Cardiac muscle cell (in vitro differentiated cells and primary cell): ENCODE results near the gene SPATA31E1. TPM values are rescaled to one million over a fixed set of nuclear protein-coding genes. Genes with fewer than 3 reads are reported as not detected.
"Not testable (repeated sequence)": the region's sequence is repeated elsewhere in the genome, so short reads cannot be mapped to it uniquely, and the experiment has no call there.

ENCODE experiments used
- DNase-seq, 2 donors: peaks; one replicate each; pipeline versions ENCODE4 v3.0.0 to v3.0.0-alpha.2; 2010 to 2017; ENCODE audit warnings: low read depth in 1 of 2, low spot score in 1 of 2
- H3K27ac ChIP-seq: fragments of 200-600 bp; sonication (generic); 2 replicates; pipeline ENCODE4 v1.5.1; 2016
- H3K27me3 ChIP-seq: fragments of 200-600 bp; sonication (generic); 2 replicates; pipeline ENCODE4 v1.6.0; 2016; ENCODE audit warnings: control low read depth
- H3K36me3 ChIP-seq: fragments of 200-600 bp; sonication (generic); 2 replicates; pipeline ENCODE4 v1.5.1; 2016; ENCODE audit warnings: control low read depth
- H3K4me1 ChIP-seq: fragments of 200-600 bp; sonication (generic); 2 replicates; pipeline ENCODE4 v1.8.1; 2017; ENCODE audit warnings: low read depth, mild to moderate bottlenecking, mixed run types
- H3K4me3 ChIP-seq: fragments of 200-600 bp; sonication (generic); 2 replicates; pipeline ENCODE4 v1.5.1; 2016; ENCODE audit warnings: mild to moderate bottlenecking
- H3K9me3 ChIP-seq: fragments of 200-600 bp; sonication (generic); 2 replicates; pipeline ENCODE4 v1.5.1; 2017; ENCODE audit warnings: low read depth, mild to moderate bottlenecking, control low read depth
- CTCF ChIP-seq: IDR thresholded peaks from 2 replicates; pipeline ENCODE4 v1.5.1; 2012; ENCODE audit warnings: low read depth, mild to moderate bottlenecking, low read length
- polyA plus RNA-seq: library from polyadenylated mRNA; unstranded; fragments of >200 nt; fragmentation: Nextera tagmentation; extraction: Ambion mirVana; gene quantifications from 2 replicates; pipeline ENCODE4 v1.2.1, GENCODE V29; 2016
- total RNA-seq: library from RNA; depleted of rRNA; stranded (reverse); fragments of >200 nt; gene quantifications from 2 replicates; pipeline ENCODE4 v1.2.3, GENCODE V29; 2016

Gene SPATA31E1
- total and polyA plus RNA-seq, 2 experiments from 2014 or later = not detected

DNA sequence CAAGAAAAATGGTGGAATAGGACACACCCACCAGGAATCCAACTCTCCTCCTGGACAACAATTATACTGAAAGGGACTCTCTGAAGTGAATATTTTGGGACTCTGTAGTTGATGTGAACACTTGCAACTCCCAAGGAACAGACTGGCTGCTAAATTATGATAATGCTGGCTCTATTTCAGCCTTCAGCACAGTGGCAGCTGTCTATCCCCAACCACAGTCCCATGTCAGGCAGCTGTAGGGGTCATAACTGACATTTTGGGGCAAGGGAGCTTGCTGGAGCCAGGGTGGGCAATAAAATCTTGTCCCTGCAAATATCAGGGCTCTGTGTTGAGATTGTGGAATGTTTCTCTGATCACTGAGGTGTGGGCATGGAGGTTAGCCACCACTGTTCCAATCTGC, 14.2 kb downstream of the SPATA31E1 start:
- H3K4me1 ChIP-seq = no peaks in the 10 kb centered on the region
- no peaks in the 10 kb centered on the region for H3K27me3 ChIP-seq
- no peaks in the 10 kb centered on the region for H3K9me3 ChIP-seq
- H3K4me3 ChIP-seq = no peak overlapping the region
- no peak for TF ChIP-seq CTCF
- H3K27ac ChIP-seq = no peak overlapping the region
- no peak for DNase-seq
- H3K36me3 ChIP-seq = no peaks in the 10 kb centered on the region

DNA sequence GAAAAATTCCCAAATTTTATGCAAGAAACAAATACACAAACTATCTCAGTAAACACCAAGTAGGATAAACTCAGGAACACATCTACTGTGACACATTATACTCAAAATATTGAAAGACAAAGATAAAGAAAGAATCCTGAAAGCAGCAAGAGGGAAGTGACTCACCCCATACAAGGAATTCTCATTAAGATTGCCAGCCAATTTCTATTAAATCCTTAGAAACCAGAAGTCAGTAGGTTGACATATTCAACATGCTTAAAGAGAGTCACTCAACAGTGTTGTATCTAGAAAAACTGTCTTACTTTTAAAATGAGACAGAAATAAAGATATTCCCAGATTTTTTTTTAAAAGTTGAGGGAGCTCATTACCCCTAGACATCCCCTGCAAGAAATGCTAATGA, 15.5 kb downstream of the SPATA31E1 start:
- Histone ChIP-seq H3K4me1 (no peaks in the 10 kb centered on the region), H3K27me3 (no peaks in the 10 kb centered on the region), H3K36me3 (no peaks in the 10 kb centered on the region), H3K4me3 (no peak overlapping the region), H3K27ac (no peak overlapping the region), H3K9me3 (no peaks in the 10 kb centered on the region)
- TF ChIP-seq CTCF = no peak
- DNase-seq = peak in 1 of 2 donors; percentile 49

- not testable (repeated sequence) for H3K27ac ChIP-seq, H3K4me3 ChIP-seq, H3K36me3 ChIP-seq, DNase-seq, H3K9me3 ChIP-seq, H3K4me1 ChIP-seq, H3K27me3 ChIP-seq
Measured at GRCh38 chr9:87902371-87902770, 19.7 kb downstream of the SPATA31E1 start.

DNA sequence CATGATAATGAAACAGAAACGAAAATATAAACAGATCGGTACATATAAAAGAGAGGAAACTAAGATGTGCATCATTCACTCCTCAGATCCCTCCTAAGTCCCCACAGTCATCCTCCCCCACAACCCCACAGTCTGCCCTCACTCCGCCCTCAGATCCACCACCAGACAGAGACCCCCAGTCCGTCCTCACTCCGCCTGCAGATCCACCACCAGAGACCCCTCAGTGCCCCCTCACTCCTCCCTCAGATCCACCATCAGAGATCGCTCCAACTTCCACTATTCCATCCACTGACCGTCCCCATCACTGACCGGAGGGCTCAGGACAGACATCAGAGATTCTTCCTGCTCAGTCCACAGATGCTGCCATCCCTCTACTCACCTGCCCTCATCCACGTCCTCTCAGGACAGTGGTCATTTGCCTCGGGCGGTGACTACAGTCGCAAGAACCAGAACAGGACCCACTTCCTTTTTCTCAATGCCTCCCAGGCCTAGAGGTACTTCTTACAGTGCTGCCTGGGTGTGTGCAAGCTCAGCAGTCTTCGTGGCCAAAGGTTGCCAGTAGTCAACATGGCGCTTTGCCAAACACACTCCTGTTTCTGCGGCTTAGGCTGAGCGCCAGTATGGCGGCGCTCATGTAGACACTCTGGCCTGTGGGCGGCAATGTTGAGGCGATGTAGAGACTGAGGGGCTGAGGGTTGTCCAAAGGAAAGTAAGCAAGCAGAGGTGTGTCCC, 26.8 kb downstream of the SPATA31E1 start:
- Histone ChIP-seq H3K9me3 (no peaks in the 10 kb centered on the region), H3K4me1 (no peaks in the 10 kb centered on the region), H3K4me3 (no peak overlapping the region), H3K27me3 (no peaks in the 10 kb centered on the region), H3K36me3 (no peaks in the 10 kb centered on the region), H3K27ac (no peak overlapping the region)
- DNase-seq = no peak
- TF ChIP-seq CTCF = no peak

DNA sequence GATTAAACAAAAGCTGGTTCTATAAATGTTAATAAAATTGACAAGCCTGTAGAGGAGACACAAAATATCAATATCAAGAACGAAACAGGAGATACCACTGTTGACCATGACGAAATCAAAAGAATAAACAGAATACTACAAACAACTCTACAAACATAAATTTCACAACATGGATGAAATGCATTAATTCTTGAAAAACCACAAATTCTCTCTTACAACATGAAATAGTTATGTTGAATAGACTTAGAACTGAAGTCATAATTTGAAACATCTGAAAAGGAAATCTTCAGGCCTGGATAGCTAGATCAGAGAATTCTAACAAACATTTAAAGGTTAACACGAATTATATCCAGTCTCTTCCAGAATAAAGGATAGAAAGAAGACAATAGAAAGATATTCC, 28.1 kb downstream of the SPATA31E1 start:
- H3K4me3 ChIP-seq = no peak overlapping the region
- no peak overlapping the region for H3K27ac ChIP-seq
- no peak for DNase-seq
- H3K36me3 ChIP-seq = no peaks in the 10 kb centered on the region
- H3K4me1 ChIP-seq = no peaks in the 10 kb centered on the region
- no peak for TF ChIP-seq CTCF
- H3K9me3 ChIP-seq = no peaks in the 10 kb centered on the region
- H3K27me3 ChIP-seq = no peaks in the 10 kb centered on the region

DNA sequence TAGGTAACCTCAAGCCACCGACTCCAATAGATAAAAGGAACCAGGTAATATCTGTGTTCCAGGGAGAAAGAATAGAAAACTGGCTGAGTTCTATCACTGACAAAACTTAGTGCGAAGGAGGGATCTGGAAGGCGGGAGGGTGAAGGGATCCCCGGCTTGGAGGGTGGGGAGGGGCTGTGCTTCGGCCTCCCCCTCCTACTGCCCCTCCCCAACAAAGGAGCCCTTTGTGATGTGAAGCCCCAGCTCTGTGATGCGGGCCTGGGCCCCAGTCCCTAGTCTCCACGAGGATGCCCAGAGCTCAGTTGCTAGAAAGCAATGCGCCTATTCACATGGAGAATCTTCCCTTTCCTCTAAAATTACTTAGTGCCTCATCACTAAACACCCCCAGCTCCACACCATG, 35.0 kb downstream of the SPATA31E1 start, which contains the start of gene SPATA31C1:
Gene SPATA31C1 (plus strand): TSS at position 301 of the 400 bp plus-strand sequence.
- not testable (repeated sequence) for H3K27me3 ChIP-seq, DNase-seq, H3K27ac ChIP-seq, H3K36me3 ChIP-seq, H3K9me3 ChIP-seq, H3K4me3 ChIP-seq, H3K4me1 ChIP-seq

DNA sequence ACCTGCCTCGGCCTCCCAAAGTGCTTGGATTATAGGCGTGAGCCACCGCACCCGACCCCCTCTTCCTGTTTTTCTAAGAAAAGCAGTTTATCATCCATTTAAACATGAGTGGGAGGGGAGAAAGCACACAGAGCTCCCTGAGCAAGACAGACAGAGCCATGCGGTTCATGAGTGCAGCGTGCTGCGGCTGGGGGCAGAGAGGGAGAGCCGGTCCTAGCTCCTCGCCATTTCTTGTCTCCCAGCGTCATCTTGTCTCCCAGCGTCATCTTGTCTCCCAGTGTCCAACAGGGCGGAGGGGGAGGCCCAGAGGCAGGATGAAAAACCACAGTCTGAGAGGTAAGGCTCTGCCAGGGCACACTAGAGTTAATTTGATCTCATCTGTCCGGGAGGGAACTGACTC, 36.3 kb downstream of the SPATA31E1 start:
- not testable (repeated sequence) for H3K36me3 ChIP-seq, H3K4me1 ChIP-seq, H3K27ac ChIP-seq, H3K27me3 ChIP-seq, H3K4me3 ChIP-seq, H3K9me3 ChIP-seq, DNase-seq

DNA sequence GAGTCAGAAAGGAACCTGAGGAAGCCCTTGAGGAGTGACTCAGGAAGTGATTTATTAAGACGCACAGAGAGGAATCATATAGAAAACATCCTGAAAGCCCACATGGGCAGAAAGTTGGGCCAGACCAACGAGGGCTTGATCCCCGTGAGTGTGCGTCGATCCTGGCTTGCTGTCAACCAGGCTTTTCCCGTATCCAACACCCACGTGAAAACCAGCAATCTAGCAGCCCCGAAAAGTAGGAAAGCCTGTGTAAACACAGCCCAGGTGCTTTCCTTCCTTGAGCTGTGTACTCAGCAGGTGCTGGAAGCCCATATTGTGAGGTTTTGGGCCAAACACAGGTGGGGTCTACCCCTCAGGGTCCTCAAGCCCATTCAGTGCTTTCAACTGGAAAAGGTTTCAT, 38.9 kb downstream of the SPATA31E1 start:
- not testable (repeated sequence) for H3K27ac ChIP-seq, H3K9me3 ChIP-seq, H3K36me3 ChIP-seq, H3K4me3 ChIP-seq, H3K4me1 ChIP-seq, DNase-seq, H3K27me3 ChIP-seq

GRCh38 chr9:87923012-87923411, 40.3 kb downstream of the SPATA31E1 start:
- DNase-seq, H3K4me1 ChIP-seq, H3K36me3 ChIP-seq, H3K27me3 ChIP-seq, H3K27ac ChIP-seq, H3K9me3 ChIP-seq, H3K4me3 ChIP-seq: not testable (repeated sequence)

GRCh38 chr9:87924851-87925250, 42.2 kb downstream of the SPATA31E1 start:
- H3K27me3 ChIP-seq, H3K27ac ChIP-seq, DNase-seq, H3K36me3 ChIP-seq, H3K4me3 ChIP-seq, H3K9me3 ChIP-seq, H3K4me1 ChIP-seq: not testable (repeated sequence)
